ENCODE data around the gene NLRC5. TPM values are rescaled to one million over a fixed set of nuclear protein-coding genes. Genes with fewer than 3 reads are reported as not detected.

The NLRC5 gene
- total RNA-seq, 4 donors from 2014 or later = 47.6 to 314 (median 80.8) TPM

DNA sequence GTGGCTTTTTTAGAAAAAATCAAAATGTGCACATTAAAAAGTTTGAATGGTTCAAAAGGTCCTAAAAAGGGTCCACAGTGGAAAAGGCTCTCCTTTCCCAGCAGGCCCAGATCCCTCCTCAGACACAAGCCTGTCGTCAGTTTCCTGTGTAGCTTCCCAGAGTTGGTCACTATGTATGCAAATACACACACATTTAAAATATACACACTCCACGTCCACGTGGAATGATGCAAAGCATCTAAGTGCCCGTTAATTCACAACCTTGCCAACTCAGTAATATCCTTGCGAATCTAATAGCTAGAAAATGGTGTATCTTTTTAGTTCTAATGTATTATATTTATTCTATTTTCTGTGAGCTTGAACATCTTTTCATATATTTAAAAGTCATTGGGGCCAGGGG, 17.7 kb downstream of the NLRC5 start:
- TF ChIP-seq CTCF (IDR thresholded peaks at IDR 0.05) = no peak
- DNase-seq = no peak
- Histone ChIP-seq H3K4me1 (peaks cover 0 to 23% (median 10%) of the 10 kb centered on the region in 4 donors), H3K27me3 (no peaks in the 10 kb centered on the region), H3K36me3 (no peaks in the 10 kb centered on the region), H3K27ac (no peak overlapping the region), H3K9me3 (no peaks in the 10 kb centered on the region), H3K4me3 (no peak overlapping the region)

DNA sequence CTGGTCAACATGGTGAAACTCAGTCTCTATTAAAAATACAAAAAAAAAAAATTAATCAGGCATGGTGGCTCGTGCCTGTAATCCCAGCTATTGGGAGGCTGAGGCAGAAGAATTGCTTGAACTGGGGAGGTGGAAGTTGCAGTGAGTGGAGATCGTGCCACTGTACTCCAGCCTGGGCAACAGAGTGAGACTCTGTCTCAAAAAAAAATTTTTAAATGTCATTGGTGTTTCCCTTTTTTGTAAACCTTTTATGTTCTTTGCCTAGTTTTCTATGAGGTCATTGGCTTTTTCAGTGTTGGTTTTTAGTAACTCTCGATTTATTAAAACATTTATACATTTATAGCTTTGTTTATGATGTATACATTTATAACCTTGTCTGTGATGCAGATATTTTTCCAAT, 18.2 kb downstream of the NLRC5 start:
- H3K4me1 ChIP-seq = peaks cover 0 to 23% (median 10%) of the 10 kb centered on the region in 4 donors
- no peaks in the 10 kb centered on the region for H3K9me3 ChIP-seq
- DNase-seq = peak in 1 of 3 donors; percentile 21
- no peak overlapping the region for H3K27ac ChIP-seq
- H3K4me3 ChIP-seq = no peak overlapping the region
- no peaks in the 10 kb centered on the region for H3K27me3 ChIP-seq
- H3K36me3 ChIP-seq = no peaks in the 10 kb centered on the region
- TF ChIP-seq CTCF (IDR thresholded peaks at IDR 0.05) = no peak
- no peak for TF ChIP-seq POLR2A (IDR thresholded peaks at IDR 0.05)

DNA sequence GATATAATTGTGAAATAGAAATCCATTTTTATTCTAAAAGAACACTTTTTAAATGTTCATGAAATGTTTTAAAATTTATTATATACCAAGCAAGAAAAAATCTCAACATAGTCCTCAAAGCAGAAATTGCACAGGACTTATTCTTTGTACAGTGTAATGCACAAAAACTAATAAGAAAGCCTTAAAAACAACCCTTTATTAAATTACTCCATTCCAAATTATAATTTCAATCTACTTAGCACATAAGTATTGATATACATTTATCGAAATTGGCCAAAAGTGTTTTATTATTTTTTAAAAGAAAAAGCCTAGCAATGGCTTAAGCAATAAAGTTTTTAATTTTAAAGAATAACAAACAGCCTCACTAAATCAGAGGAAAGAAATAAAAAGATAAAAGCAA, 19.1 kb downstream of the NLRC5 start:
- TF ChIP-seq CTCF (IDR thresholded peaks at IDR 0.05) = no peak
- no peak for TF ChIP-seq POLR2A (IDR thresholded peaks at IDR 0.05)
- DNase-seq = no peak

DNA sequence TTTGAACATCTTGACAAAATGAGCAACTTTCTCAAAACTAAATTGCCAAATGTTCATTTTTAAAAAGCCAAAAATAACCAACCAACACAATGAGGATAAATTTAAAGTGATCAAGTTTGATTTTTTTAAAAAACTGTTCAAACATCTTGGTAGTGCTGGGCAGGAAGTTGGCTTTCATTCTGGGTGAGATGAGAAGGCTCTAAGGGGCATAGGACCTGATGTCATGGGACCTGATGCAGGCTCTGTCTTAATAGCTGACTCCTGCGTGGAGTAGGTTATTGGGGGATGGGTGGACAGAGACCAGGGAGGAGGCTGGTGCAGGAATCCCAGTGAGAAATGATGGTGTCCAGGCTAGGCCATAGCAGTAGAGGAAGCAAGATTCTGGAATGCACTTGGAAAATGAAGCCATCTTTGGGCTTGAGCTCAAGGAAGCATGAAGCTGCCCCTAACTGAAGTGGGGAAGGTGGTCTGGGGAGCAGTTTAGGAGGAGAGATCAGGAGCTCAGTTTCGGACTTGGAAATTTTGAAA, 20.4 kb downstream of the NLRC5 start:
- Histone ChIP-seq H3K36me3 (no peaks in the 10 kb centered on the region), H3K27me3 (no peaks in the 10 kb centered on the region), H3K4me1 (peaks cover 2 to 13% (median 5%) of the 10 kb centered on the region in 4 donors), H3K27ac (peak overlapping the region in 1 of 4 donors; percentile 21), H3K9me3 (no peaks in the 10 kb centered on the region), H3K4me3 (no peak overlapping the region)
- no peak for TF ChIP-seq POLR2A (IDR thresholded peaks at IDR 0.05)
- no peak for TF ChIP-seq CTCF (IDR thresholded peaks at IDR 0.05)
- DNase-seq = peak in 1 of 3 donors; percentile 30

More for the DNA sequence above, 19.1 kb downstream of the NLRC5 start:
- no peaks in the 10 kb centered on the region for H3K36me3 ChIP-seq
- H3K4me1 ChIP-seq = peaks cover 0 to 23% (median 8%) of the 10 kb centered on the region in 4 donors
- no peaks in the 10 kb centered on the region for H3K27me3 ChIP-seq
- no peak overlapping the region for H3K27ac ChIP-seq
- no peaks in the 10 kb centered on the region for H3K9me3 ChIP-seq
- no peak overlapping the region for H3K4me3 ChIP-seq

DNA sequence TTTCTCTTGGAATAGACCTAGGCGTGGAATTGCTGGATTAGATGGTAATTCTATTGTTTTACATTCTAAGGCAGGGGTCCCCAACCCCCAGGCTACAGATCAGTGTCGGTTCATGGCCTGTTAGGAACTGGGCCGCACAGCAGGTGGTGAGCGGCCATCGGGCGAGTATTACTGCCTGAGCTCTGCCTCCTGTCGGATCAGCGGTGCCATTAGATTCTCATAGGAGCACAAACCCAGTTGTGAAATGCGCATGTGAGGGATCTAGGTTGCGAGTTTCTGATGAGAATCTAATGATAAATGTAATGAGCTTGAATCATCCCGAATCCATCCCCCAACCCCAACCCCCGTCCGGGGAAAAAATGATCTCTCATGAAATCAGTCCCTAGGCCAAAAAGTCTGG, 23.0 kb downstream of the NLRC5 start:
- Histone ChIP-seq H3K27me3 (no peaks in the 10 kb centered on the region), H3K9me3 (no peaks in the 10 kb centered on the region), H3K27ac (no peak overlapping the region), H3K36me3 (peaks cover 0 to 3% (median 0%) of the 10 kb centered on the region in 3 donors), H3K4me3 (no peak overlapping the region), H3K4me1 (peaks cover 2 to 10% (median 5%) of the 10 kb centered on the region in 4 donors)
- TF ChIP-seq CTCF (IDR thresholded peaks at IDR 0.05) = no peak
- TF ChIP-seq POLR2A (IDR thresholded peaks at IDR 0.05) = no peak
- DNase-seq = no peak

- Histone ChIP-seq H3K27ac (peak overlapping the region in 3 of 4 donors; percentile 13 to 56 (median 15)), H3K36me3 (peaks cover 0 to 10% (median 0%) of the 10 kb centered on the region in 3 donors), H3K27me3 (no peaks in the 10 kb centered on the region), H3K9me3 (no peaks in the 10 kb centered on the region), H3K4me1 (peaks cover 2 to 10% (median 5%) of the 10 kb centered on the region in 4 donors), H3K4me3 (no peak overlapping the region)
- no peak for DNase-seq
- TF ChIP-seq POLR2A (IDR thresholded peaks at IDR 0.05) (no peak), CTCF (IDR thresholded peaks at IDR 0.05) (no peak)
Measured at GRCh38 chr16:57013229-57013628, 23.9 kb downstream of the NLRC5 start.

Data from Peyer's patch (tissue), 4 donors.